K562 (cell line): ENCODE measurements around the gene MAGIX. TPM values are rescaled to one million over a fixed set of nuclear protein-coding genes. Genes with fewer than 3 reads are reported as not detected.

Experiments used
- ASH1L ChIP-seq: fragments of 450-650 bp; IDR thresholded peaks from 2 replicates; pipeline ENCODE4 v1.6.1; 2018; ENCODE audit warnings: borderline replicate concordance, mild to moderate bottlenecking, low read depth; ENCODE audit not compliant: partially characterized antibody
- CREB5 ChIP-seq: fragments of 250-450 bp; sonication (Bioruptor Pico); IDR thresholded peaks from 2 replicates; pipeline ENCODE4 v1.5.0; 2020; ENCODE audit warnings: mild to moderate bottlenecking
- E4F1 ChIP-seq: fragments of 250-450 bp; sonication (Bioruptor Pico); IDR thresholded peaks from 2 replicates; pipeline ENCODE4 v1.5.0; 2021; ENCODE audit warnings: mild to moderate bottlenecking, borderline replicate concordance
- EGR1 ChIP-seq: fragments of 450-650 bp; conservative IDR thresholded peaks from 2 replicates; pipeline ENCODE4 v1.6.1; 2017; ENCODE audit warnings: mild to moderate bottlenecking
- ELK3 ChIP-seq: fragments of 450-650 bp; formaldehyde crosslinking; IDR thresholded peaks from 2 replicates; pipeline ENCODE4 v1.4.0; 2020; ENCODE audit warnings: mild to moderate bottlenecking
- GATAD2B ChIP-seq: fragments of 450-650 bp; IDR thresholded peaks from 2 replicates; pipeline ENCODE4 v1.6.1; 2017; ENCODE audit warnings: mild to moderate bottlenecking, borderline replicate concordance
- NBN ChIP-seq: fragments of 450-650 bp; IDR thresholded peaks from 2 replicates; pipeline ENCODE4 v1.6.1; 2016; ENCODE audit warnings: low read depth, mild to moderate bottlenecking
- NFE2 ChIP-seq: IDR thresholded peaks from 2 replicates; pipeline ENCODE4 v1.6.1; 2014; ENCODE audit warnings: antibody characterized with exemption, low read depth
- NFE2L1 ChIP-seq: fragments of 450-650 bp; IDR thresholded peaks from 2 replicates; pipeline ENCODE4 v1.6.1; 2016; ENCODE audit warnings: missing genetic modification characterization, low read depth, mild to moderate bottlenecking, missing compliant biosample characterization, moderate library complexity, borderline replicate concordance
- NR3C1 ChIP-seq: sonication (generic); formaldehyde crosslinking; IDR thresholded peaks from 2 replicates; pipeline ENCODE4 v1.8.1; 2022; ENCODE audit warnings: missing genetic modification reagents
- NRF1 ChIP-seq, 2 experiments: fragments of 450-650 bp; IDR thresholded peaks in 1 of 2; conservative IDR thresholded peaks in 1 of 2; 2 replicates each; pipeline ENCODE4 v1.6.1; 2014; ENCODE audit warnings: mild to moderate bottlenecking in 2 of 2
- PHB2 ChIP-seq: fragments of 450-650 bp; IDR thresholded peaks from 2 replicates; pipeline ENCODE4 v1.6.1; 2017; ENCODE audit warnings: low read depth
- PML ChIP-seq: IDR thresholded peaks from 2 replicates; pipeline ENCODE4 v1.6.1; 2012; ENCODE audit warnings: low read length, inconsistent platforms
- POLR2G ChIP-seq: fragments of 200-400 bp; formaldehyde crosslinking; IDR thresholded peaks from 2 replicates; pipeline ENCODE4 v1.6.1; 2017; ENCODE audit warnings: low read depth, mild to moderate bottlenecking, antibody characterized with exemption, low read length, moderate library complexity
- RHOXF2B ChIP-seq: fragments of 250-450 bp; sonication (Bioruptor Pico); conservative IDR thresholded peaks from 2 replicates; pipeline ENCODE4 v1.5.1; 2021
- SMAD3 ChIP-seq: fragments of 450-650 bp; formaldehyde crosslinking; conservative IDR thresholded peaks from 2 replicates; pipeline ENCODE4 v1.4.0; 2020; ENCODE audit warnings: mild to moderate bottlenecking
- VEZF1 ChIP-seq: fragments of 200-800 bp; sonication (Bioruptor generic); IDR thresholded peaks from 2 replicates; pipeline ENCODE4 v1.6.1; 2017; ENCODE audit warnings: missing genetic modification characterization, missing compliant biosample characterization
- ZBTB26 ChIP-seq: fragments of 450-650 bp; formaldehyde crosslinking; IDR thresholded peaks from 2 replicates; pipeline ENCODE4 v1.4.0; 2022; ENCODE audit warnings: missing genetic modification characterization
- ZNF174 ChIP-seq: fragments of 250-450 bp; sonication (Bioruptor Pico); IDR thresholded peaks from 2 replicates; pipeline ENCODE4 v1.4.0; 2020; ENCODE audit warnings: mild to moderate bottlenecking
- ZNF184 ChIP-seq: sonication (generic); formaldehyde crosslinking; IDR thresholded peaks from 2 replicates; pipeline ENCODE4 v1.5.0; 2020; ENCODE audit warnings: missing genetic modification reagents
- ZNF311 ChIP-seq: fragments of 250-450 bp; sonication (Bioruptor Pico); IDR thresholded peaks from 2 replicates; pipeline ENCODE4 v1.4.0; 2020; ENCODE audit warnings: mild to moderate bottlenecking, moderate library complexity
- ZNF785 ChIP-seq: fragments of 250-450 bp; sonication (Bioruptor Pico); IDR thresholded peaks from 2 replicates; pipeline ENCODE4 v1.4.0; 2020; ENCODE audit warnings: mild to moderate bottlenecking
- ZNF830 ChIP-seq: fragments of 250-450 bp; sonication (Bioruptor Pico); IDR thresholded peaks from 2 replicates; pipeline ENCODE4 v1.5.0; 2021; ENCODE audit warnings: mild to moderate bottlenecking
- polyA plus RNA-seq, 8 experiments: library from polyadenylated mRNA; depleted of rRNA in 4 of 8; stranded (reverse) in 5 of 8; unstranded in 3 of 8; fragments of >200 nt; fragmentation: Nextera tagmentation in 2 of 8; fragmentation: Illumina TruSeq in 1 of 8; extraction: Ambion mirVana in 2 of 8; extraction: Trizol in 1 of 8; gene quantifications; 2 replicates each; pipeline versions ENCODE4 v1.2.1 to v1.2.3, GENCODE V29; 2011 to 2014; ENCODE audit warnings: inconsistent platforms in 1 of 8, missing spikeins in 1 of 8
- total RNA-seq, 7 experiments: library from RNA; depleted of rRNA in 6 of 7; stranded (reverse); fragments of >200 nt in 6 of 7; fragmentation: Illumina TruSeq in 2 of 7; extraction: Trizol in 2 of 7; gene quantifications; 2 replicates each; pipeline versions ENCODE4 v1.2.1 to v1.2.3, GENCODE V29; 2011 to 2021; ENCODE audit warnings: low replicate concordance in 1 of 7

The MAGIX gene
- total and polyA plus RNA-seq, 9 of the 15 experiments (the other 6 are each of a cell fraction or from before 2014, with no cell fraction given), result 0.08 to 3.5 (median 0.47) TPM

- TF ChIP-seq E4F1 (CRISPR knock-in tag) (no peak), POLR2G (no peak), NFE2L1 (tag) (no peak), NFE2 (no peak), PML (peak; percentile 36; the same call in 1 of the 2 replicates), ASH1L (no peak), EGR1 (no peak), ELK3 (no peak), PHB2 (no peak), VEZF1 (CRISPR knock-in tag) (no peak), NBN (no peak; the same call in 1 of the 2 replicates), ZBTB26 (CRISPR knock-in tag) (no peak), NRF1 (conservative IDR thresholded peaks at IDR 0.05 in 1 of 2, IDR thresholded peaks at IDR 0.05 in 1 of 2) (no peak), ZNF830 (CRISPR knock-in tag) (no peak), ZNF785 (CRISPR knock-in tag) (no peak), RHOXF2B (no peak), CREB5 (CRISPR knock-in tag) (no peak), ZNF184 (CRISPR knock-in tag) (no peak), GATAD2B (no peak), SMAD3 (CRISPR knock-in tag) (no peak), NR3C1 (no peak), ZNF311 (CRISPR knock-in tag) (no peak), ZNF174 (CRISPR knock-in tag) (no peak)
These were observed 7.2 kb upstream of the MAGIX start (continued) for GRCh38 chrX:49155243-49155899.
